Measurements from ENCODE around the gene METAP1D. TPM values are rescaled to one million over a fixed set of nuclear protein-coding genes. Genes with fewer than 3 reads are reported as not detected.

METAP1D gene
- total and polyA plus RNA-seq, 2 of the 4 experiments (the other 2 are of a cell fraction): 3.4 to 5.5 TPM

- dilution Hi-C loops (cut with HindIII; ENCODE audit: low sequenced_read_pairs, unreplicated experiment) (no loop called here), in situ Hi-C loops (cut with MboI; ENCODE audit: low sequenced_read_pairs) (no loop called here), intact Hi-C loops (cut with micrococcal nuclease) (loop anchor here (5.0 kb wide), 1 partner anchor 45 kb away; no protein-coding TSS in a partner anchor)
- H3K23ac ChIP-seq (ENCODE audit: low read depth, low read length): no peak overlapping the region
- BruUV-seq (replicated peaks): no TSS peak
- H3K79me1 ChIP-seq (ENCODE audit: low read depth in 1 of 2, low read length in 2 of 2): no peaks in the 10 kb centered on the region
- H3K14ac ChIP-seq (replicated peaks; ENCODE audit: low read depth, low read length): no peak overlapping the region
- H3K27ac ChIP-seq (ENCODE audit: insufficient read depth, low read length): no peak overlapping the region
- H3K9ac ChIP-seq (ENCODE audit: low read depth, low read length): no peak overlapping the region
- no peak overlapping the region for H2BK20ac ChIP-seq (ENCODE audit: low read depth, low read length)
- H2BK120ac ChIP-seq (ENCODE audit: low read depth, low read length): no peak overlapping the region
- H3K4me1 ChIP-seq (ENCODE audit: control insufficient read depth, insufficient read depth, low read length): no peaks in the 10 kb centered on the region
- H3K27me3 ChIP-seq (ENCODE audit: control insufficient read depth, insufficient read depth, low read length): no peaks in the 10 kb centered on the region
- H3K9me3 ChIP-seq (ENCODE audit: control insufficient read depth, insufficient read depth, low read length): no peaks in the 10 kb centered on the region
- H3K18ac ChIP-seq (ENCODE audit: low read depth, low read length): no peak overlapping the region
- no peak overlapping the region for H4K8ac ChIP-seq (ENCODE audit: low read depth in 2 of 2, low read length in 2 of 2)
- no peak overlapping the region for H2BK5ac ChIP-seq (ENCODE audit: low read depth, low read length, poor library complexity, severe bottlenecking)
- H4K20me1 ChIP-seq (ENCODE audit: insufficient read depth, low read length): no peaks in the 10 kb centered on the region
- no peak overlapping the region for H2AFZ ChIP-seq (replicated peaks; ENCODE audit: low read length, poor library complexity)
- no peak overlapping the region for H3K4ac ChIP-seq (ENCODE audit: low read depth, low read length)
- H3K4me3 ChIP-seq (ENCODE audit: insufficient read depth, low read depth, low read length): no peak overlapping the region
- no CpG with 5 or more reads among the region's 2 CpGs for WGBS, 2 experiments (ENCODE audit: extremely low coverage in 2 of 2, insufficient read length in 1 of 2)
- H3K4me2 ChIP-seq (ENCODE audit: low read depth, low read length): no peak overlapping the region
- H3K56ac ChIP-seq (ENCODE audit: extremely low read depth, insufficient read depth, low read length): no peak overlapping the region
- no peak overlapping the region for H2AK5ac ChIP-seq (ENCODE audit: low read depth, low read length)
- DNase-seq: no peak
- ChIA-PET CTCF (no interaction called here), POLR2A (ENCODE audit: unreplicated experiment) (interaction anchor here (0.6 kb wide), 1 partner anchor 13 kb away, joined by 3 read pairs; the partner anchor contains the start of gene DLX1)
- TF ChIP-seq MAZ (IDR thresholded peaks at IDR 0.05; ENCODE audit: borderline replicate concordance, low read depth, low read length) (no peak), RAD21 (IDR thresholded peaks at IDR 0.05; ENCODE audit: low read length) (no peak)
- H4K91ac ChIP-seq (ENCODE audit: insufficient read depth, low read depth, low read length): no peak overlapping the region
- no peaks in the 10 kb centered on the region for H3K9me1 ChIP-seq (ENCODE audit: insufficient read depth, low read length)
- H3K36me3 ChIP-seq (ENCODE audit: control insufficient read depth, insufficient read depth, low read length): no peaks in the 10 kb centered on the region
- no peak overlapping the region for H2AK9ac ChIP-seq (replicated peaks; ENCODE audit: low read depth, low read length, poor library complexity)
- ATAC-seq (ENCODE audit: low read depth): no peak
- no peak overlapping the region for H2BK15ac ChIP-seq (ENCODE audit: low read depth, low read length)
- H4K5ac ChIP-seq (ENCODE audit: low read depth, low read length): no peak overlapping the region
Observed at GRCh38 chr2:172072706-172073105, 73.0 kb downstream of the METAP1D start.
